T-cell (primary cell): ENCODE measurements around the gene CCDC86. TPM values are rescaled to one million over a fixed set of nuclear protein-coding genes. Genes with fewer than 3 reads are reported as not detected.

ENCODE experiments used
- ATAC-seq, 4 experiments: fragments of 200-7000 bp in 3 of 4; fragments of 150-1000 bp in 1 of 4; cut with Tn5 transposase; replicated peaks in 1 of 4; 1 replicate in 3 of 4; 2 replicates in 1 of 4; pipeline ENCODE4 v1.10.0; 2021; ENCODE audit warnings: moderate library complexity in 3 of 4, mild to moderate bottlenecking in 2 of 4, moderate number of reproducible peaks in 1 of 4
- CTCF ChIA-PET, 2 donors: fragments of 300-600 bp; sonication (Branson Sonifier 250); formaldehyde crosslinking; loops; one replicate each; lab custom pipeline; 2022; ENCODE audit warnings: antibody characterized with exemption in 2 of 2; lab: Charles Lee
- POLR2A ChIA-PET, 2 donors: fragments of 300-600 bp; sonication (Branson Sonifier 250); formaldehyde crosslinking; loops; one replicate each; lab custom pipeline; 2022; ENCODE audit warnings: antibody characterized with exemption in 2 of 2; lab: Charles Lee
- DNase-seq, 35 experiments: peaks; one replicate each; pipeline versions ENCODE4 v3.0.0 to v3.0.0-alpha.2; 2013 to 2023
- H3K27ac ChIP-seq: one replicate; pipeline ENCODE4 v1.5.1; 2013; ENCODE audit warnings: low read length
- H3K27me3 ChIP-seq, 2 experiments: replicated peaks in 1 of 2; 1 replicate in 1 of 2; 2 replicates in 1 of 2; pipeline versions ENCODE4 v1.6.1 to v1.7.0; 2013; ENCODE audit warnings: low read length in 1 of 2, mixed read lengths in 1 of 2; ENCODE audit not compliant: control insufficient read depth in 2 of 2, insufficient read depth in 2 of 2; ENCODE audit errors: extremely low read depth in 1 of 2
- H3K36me3 ChIP-seq, 2 donors: 1 replicate in 1 of 2; 2 replicates in 1 of 2; pipeline versions ENCODE4 v1.6.1 to v1.7.0; 2013; ENCODE audit warnings: low read length in 1 of 2; ENCODE audit not compliant: control insufficient read depth in 2 of 2, insufficient read depth in 1 of 2; ENCODE audit errors: extremely low read depth in 1 of 2
- H3K4me1 ChIP-seq, 2 experiments: 1 replicate in 1 of 2; 2 replicates in 1 of 2; pipeline versions ENCODE4 v1.6.1 to v1.7.0; 2013; ENCODE audit warnings: low read length in 2 of 2, mixed read lengths in 1 of 2; ENCODE audit not compliant: insufficient read depth in 2 of 2, control insufficient read depth in 1 of 2; ENCODE audit errors: extremely low read depth in 1 of 2
- H3K4me3 ChIP-seq, 2 donors: 1 replicate in 1 of 2; 2 replicates in 1 of 2; pipeline versions ENCODE4 v1.5.1 to v1.7.0; 2013; ENCODE audit warnings: mild to moderate bottlenecking in 2 of 2, low read length in 1 of 2, moderate library complexity in 1 of 2; ENCODE audit not compliant: control insufficient read depth in 1 of 2; ENCODE audit errors: extremely low read depth in 1 of 2
- H3K9me3 ChIP-seq: 2 replicates; pipeline ENCODE4 v1.7.0; 2013
- H3K27ac Mint-ChIP-seq, 2 donors: one replicate each; pipeline ENCODE4 v1.8.0; 2020 to 2021; ENCODE audit warnings: mild to moderate bottlenecking in 2 of 2, mixed read lengths in 2 of 2
- H3K27me3 Mint-ChIP-seq, 2 donors: one replicate each; pipeline ENCODE4 v1.8.0; 2021 to 2022; ENCODE audit warnings: mixed read lengths in 2 of 2
- H3K36me3 Mint-ChIP-seq: one replicate; pipeline ENCODE4 v1.8.0; 2021; ENCODE audit warnings: mixed read lengths
- H3K4me1 Mint-ChIP-seq, 3 donors: one replicate each; pipeline ENCODE4 v1.8.0; 2020 to 2022; ENCODE audit warnings: mixed read lengths in 3 of 3, mild to moderate bottlenecking in 1 of 3
- H3K4me3 Mint-ChIP-seq, 3 donors: one replicate each; pipeline ENCODE4 v1.8.0; 2020 to 2022; ENCODE audit warnings: mild to moderate bottlenecking in 3 of 3, mixed read lengths in 3 of 3, moderate library complexity in 3 of 3
- H3K9me3 Mint-ChIP-seq, 3 donors: one replicate each; pipeline ENCODE4 v1.8.0; 2020 to 2022; ENCODE audit warnings: mixed read lengths in 3 of 3
- WGBS: methylation state at CpG from one replicate; pipeline ENCODE4 v1.1.5; 2013; ENCODE audit warnings: missing lambda C conversion rate; ENCODE audit not compliant: insufficient coverage; 5-methylcytosine and 5-hydroxymethylcytosine counted together
- total RNA-seq, 35 experiments: library from RNA in 6 of 35; stranded (reverse) in 6 of 35; fragments of 120-200 nt in 1 of 35; gene quantifications; one replicate each; pipeline versions ENCODE4 v1.2.1 to v1.2.4 and lab custom pipeline; 2013 to 2026

CCDC86 gene
- total RNA-seq, 5 donors from 2014 or later (not counting 1 experiment from before 2014, with no cell fraction given): 11.6 to 20.7 (median 16.3) TPM

DNA sequence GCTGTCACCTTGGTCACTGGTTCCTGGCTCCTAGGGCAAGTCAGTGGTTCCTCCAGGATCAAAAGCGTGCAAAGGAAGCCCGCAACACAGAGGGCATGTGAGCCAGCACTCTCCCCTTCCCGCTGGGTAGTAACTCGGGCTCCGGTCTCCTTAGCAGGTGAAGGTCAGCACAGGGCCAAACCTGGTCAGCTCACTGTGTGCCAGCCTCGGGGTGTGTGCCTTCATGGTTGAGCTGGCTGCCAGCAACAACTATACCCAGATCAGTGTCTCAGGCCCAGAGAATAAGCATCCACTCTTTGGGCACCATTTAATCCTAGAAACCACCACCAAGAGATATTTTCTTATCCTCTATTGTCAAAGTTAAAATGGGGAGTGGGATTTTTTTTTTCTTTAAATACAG is 16.1 kb upstream of the CCDC86 start:
- Histone ChIP-seq H3K9me3 (no peaks in the 10 kb centered on the region), H3K27ac (no peak overlapping the region), H3K4me3 (no peak overlapping the region), H3K4me1 (peaks cover 0 to 2% of the 10 kb centered on the region in 2 experiments), H3K36me3 (no peaks in the 10 kb centered on the region), H3K27me3 (peaks cover 0 to 20% of the 10 kb centered on the region in 2 experiments)
- no peaks in the 10 kb centered on the region for H3K4me1 Mint-ChIP-seq
- peaks cover 0 to 2% of the 10 kb centered on the region in 2 donors for H3K27me3 Mint-ChIP-seq
- no peak for ATAC-seq
- ChIA-PET POLR2A (no interaction called here), CTCF (no interaction called here)
- H3K4me3 Mint-ChIP-seq: no peak overlapping the region
- H3K27ac Mint-ChIP-seq: no peak overlapping the region
- no peaks in the 10 kb centered on the region for H3K36me3 Mint-ChIP-seq
- 82% methylated on average over 5 of the region's 6 CpGs for WGBS
- H3K9me3 Mint-ChIP-seq: no peaks in the 10 kb centered on the region
- DNase-seq: no peak

DNA sequence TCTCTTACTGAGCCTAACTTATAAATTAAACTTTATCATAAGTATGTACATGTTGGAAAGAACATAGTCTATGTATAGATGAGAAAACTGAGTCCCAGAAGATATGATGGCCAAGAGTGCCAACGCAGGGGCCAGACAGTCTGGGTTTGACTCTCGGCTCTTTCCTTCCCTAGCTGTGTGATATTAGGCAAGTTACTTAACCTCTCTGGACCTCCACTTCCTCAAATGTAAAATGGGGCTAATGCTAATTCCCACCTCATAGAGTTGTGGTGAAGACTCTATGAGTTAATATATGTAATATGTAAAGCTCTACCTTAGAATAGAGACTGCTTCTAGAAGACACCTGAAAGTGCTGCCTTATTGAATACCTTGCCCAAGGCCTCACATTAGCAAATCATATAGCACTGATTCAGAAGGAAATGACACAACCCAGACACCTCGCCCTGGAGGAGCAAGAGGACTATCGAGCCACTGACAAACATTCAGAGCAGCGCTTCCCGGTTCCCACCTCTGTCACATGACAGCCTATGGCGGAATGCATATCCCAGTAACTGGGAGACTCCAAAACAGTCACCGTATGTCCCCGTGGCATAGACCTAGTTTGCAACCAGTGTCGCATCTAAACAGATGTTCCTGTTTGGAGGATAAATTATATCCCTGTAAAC is 11.3 kb upstream of the CCDC86 start:
- WGBS: 34% methylated on average over 8 of the region's 10 CpGs
- Histone ChIP-seq H3K27ac (peak overlapping the region; percentile 52), H3K4me1 (no peaks in the 10 kb centered on the region), H3K36me3 (no peaks in the 10 kb centered on the region), H3K4me3 (peak overlapping the region in 1 of 2 donors; percentile 32), H3K9me3 (no peaks in the 10 kb centered on the region), H3K27me3 (peaks cover 0 to 19% of the 10 kb centered on the region in 2 experiments)
- Mint-ChIP-seq H3K27ac (no peak overlapping the region), H3K27me3 (peaks cover 3 to 7% of the 10 kb centered on the region in 2 donors), H3K36me3 (no peaks in the 10 kb centered on the region), H3K4me3 (no peak overlapping the region), H3K4me1 (no peaks in the 10 kb centered on the region), H3K9me3 (no peaks in the 10 kb centered on the region)
- peak in 4 of 35 experiments; percentile 7 to 23 (median 12) for DNase-seq
- ChIA-PET CTCF (interaction anchor here (0.5 to 3.3 kb wide), 18 partner anchors 10 to 555 kb away, joined by 3 to 45 read pairs (median 4); no protein-coding TSS in a partner anchor), POLR2A (no interaction called here)
- peak; percentile 23 to 81 (median 48) for ATAC-seq

GRCh38 chr11:60831143-60831500 is 10.8 kb upstream of the CCDC86 start:
- 25% methylated on average over 8 of the region's 8 CpGs for WGBS
- no peak overlapping the region for H3K4me3 Mint-ChIP-seq
- Histone ChIP-seq H3K36me3 (no peaks in the 10 kb centered on the region), H3K9me3 (no peaks in the 10 kb centered on the region), H3K4me3 (peak overlapping the region in 1 of 2 donors; percentile 32), H3K4me1 (no peaks in the 10 kb centered on the region), H3K27me3 (peaks cover 0 to 19% of the 10 kb centered on the region in 2 experiments), H3K27ac (no peak overlapping the region)
- ATAC-seq: peak; percentile 84 to 88 (median 88)
- no peaks in the 10 kb centered on the region for H3K36me3 Mint-ChIP-seq
- POLR2A ChIA-PET: no interaction called here
- CTCF ChIA-PET: interaction anchor here (0.5 to 3.3 kb wide), 19 partner anchors 9 to 555 kb away, joined by 3 to 45 read pairs (median 3); partner anchors contain the start of gene CCDC86 (in 1 of the 2)
- H3K4me1 Mint-ChIP-seq: no peaks in the 10 kb centered on the region
- no peaks in the 10 kb centered on the region for H3K9me3 Mint-ChIP-seq
- H3K27me3 Mint-ChIP-seq: peaks cover 3 to 7% of the 10 kb centered on the region in 2 donors
- DNase-seq: peak; percentile 34 to 90 (median 73)
- no peak overlapping the region for H3K27ac Mint-ChIP-seq

- Histone ChIP-seq H3K27ac (no peak overlapping the region), H3K4me1 (no peaks in the 10 kb centered on the region), H3K36me3 (no peaks in the 10 kb centered on the region), H3K27me3 (peaks cover 0 to 19% of the 10 kb centered on the region in 2 experiments), H3K4me3 (no peak overlapping the region), H3K9me3 (no peaks in the 10 kb centered on the region)
- CTCF ChIA-PET: interaction anchor here (0.7 to 3.3 kb wide), 16 partner anchors 9 to 554 kb away, joined by 3 to 45 read pairs (median 4); partner anchors contain the start of gene CCDC86 (in 1 of the 2)
- DNase-seq (no peak), ATAC-seq (no peak)
- Mint-ChIP-seq H3K4me1 (no peaks in the 10 kb centered on the region), H3K36me3 (no peaks in the 10 kb centered on the region), H3K9me3 (no peaks in the 10 kb centered on the region), H3K4me3 (no peak overlapping the region), H3K27me3 (peaks cover 3 to 7% of the 10 kb centered on the region in 2 donors), H3K27ac (no peak overlapping the region)
- POLR2A ChIA-PET: no interaction called here
- no CpG with 5 or more reads among the region's 7 CpGs for WGBS
Observed at GRCh38 chr11:60831501-60832079, 10.3 kb upstream of the CCDC86 start.

GRCh38 chr11:60834742-60835533 is 7.0 kb upstream of the CCDC86 start:
- no peak for DNase-seq
- no peak for ATAC-seq
- Mint-ChIP-seq H3K4me3 (no peak overlapping the region), H3K9me3 (no peaks in the 10 kb centered on the region), H3K36me3 (no peaks in the 10 kb centered on the region), H3K27me3 (peaks cover 3 to 4% of the 10 kb centered on the region in 2 donors), H3K27ac (no peak overlapping the region), H3K4me1 (peaks cover 0 to 4% (median 2%) of the 10 kb centered on the region in 3 donors)
- H3K27ac ChIP-seq: no peak overlapping the region
- WGBS: 73% methylated on average over 5 of the region's 7 CpGs
- ChIA-PET POLR2A (no interaction called here), CTCF (interaction anchor here in 1 of 2 donors (0.6 kb wide), 2 partner anchors 10 to 610 kb away, joined by 3 read pairs; no protein-coding TSS in a partner anchor)
- H3K36me3 ChIP-seq: no peaks in the 10 kb centered on the region
- H3K4me3 ChIP-seq: no peak overlapping the region
- H3K27me3 ChIP-seq: peaks cover 0 to 13% of the 10 kb centered on the region in 2 experiments
- H3K4me1 ChIP-seq: no peaks in the 10 kb centered on the region
- no peaks in the 10 kb centered on the region for H3K9me3 ChIP-seq

DNA sequence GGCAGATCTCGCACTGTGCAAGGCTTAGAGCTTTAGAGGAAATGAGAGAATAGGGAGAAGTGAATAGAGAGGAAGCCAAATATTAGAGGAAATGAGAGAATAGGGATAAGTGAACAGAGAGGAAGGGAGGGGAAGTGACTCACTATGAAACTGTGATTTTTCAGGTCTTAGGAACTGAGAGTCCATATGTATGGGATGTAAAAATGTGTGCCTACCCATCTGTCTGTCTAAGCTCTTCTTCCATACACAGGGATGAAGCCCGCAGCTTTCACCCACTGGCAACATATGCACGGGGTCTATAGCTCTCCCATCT is 6.4 kb upstream of the CCDC86 start:
- no peak overlapping the region for H3K4me3 ChIP-seq
- no peak overlapping the region for H3K27ac ChIP-seq
- H3K27ac Mint-ChIP-seq: no peak overlapping the region
- H3K36me3 Mint-ChIP-seq: no peaks in the 10 kb centered on the region
- H3K9me3 Mint-ChIP-seq: no peaks in the 10 kb centered on the region
- WGBS: 86% methylated on average over 1 of the region's 3 CpGs
- ChIA-PET CTCF (interaction anchor here in 1 of 2 donors (0.6 kb wide), 1 partner anchor 610 kb away, joined by 3 read pairs; no protein-coding TSS in a partner anchor), POLR2A (no interaction called here)
- H3K4me3 Mint-ChIP-seq: no peak overlapping the region
- H3K27me3 ChIP-seq: peaks cover 0 to 13% of the 10 kb centered on the region in 2 experiments
- ATAC-seq (no peak), DNase-seq (no peak)
- H3K4me1 Mint-ChIP-seq: peaks cover 0 to 6% (median 2%) of the 10 kb centered on the region in 3 donors
- H3K4me1 ChIP-seq: no peaks in the 10 kb centered on the region
- H3K36me3 ChIP-seq: no peaks in the 10 kb centered on the region
- H3K9me3 ChIP-seq: no peaks in the 10 kb centered on the region
- H3K27me3 Mint-ChIP-seq: peaks cover 3 to 4% of the 10 kb centered on the region in 2 donors
